PC-3 (cell line): ENCODE results near the gene CCL7. TPM values are rescaled to one million over a fixed set of nuclear protein-coding genes. Genes with fewer than 3 reads are reported as not detected.

Experiments
- ATAC-seq: fragments of 200-7000 bp; cut with Tn5 transposase; 2 replicates; pipeline ENCODE4 v1.9.1; 2020; ENCODE audit warnings: mild to moderate bottlenecking, moderate library complexity
- BruUV-seq: library from RNA; stranded (reverse); fragments of 400-500 nt; replicated peaks from 2 replicates; lab custom pipeline; 2021; lab: Mats Ljungman, UMichigan
- CTCF ChIA-PET: fragments of 300-600 bp; sonication (Branson Sonifier 250); formaldehyde crosslinking; loops from one replicate; lab custom pipeline; 2022; ENCODE audit warnings: antibody characterized with exemption; lab: Charles Lee
- POLR2A ChIA-PET: fragments of 300-600 bp; sonication (Branson Sonifier 250); formaldehyde crosslinking; loops from one replicate; lab custom pipeline; 2022; ENCODE audit warnings: antibody characterized with exemption; ENCODE audit not compliant: unreplicated experiment; lab: Charles Lee
- DNase-seq: peaks from one replicate; pipeline ENCODE4 v3.0.0-alpha.2; 2015
- H2AFZ ChIP-seq: fragments of 300-600 bp; sonication (generic); 2 replicates; pipeline ENCODE4 v1.6.0; 2016; ENCODE audit warnings: antibody characterized with exemption, low read length
- H3F3A ChIP-seq: fragments of 300-600 bp; sonication (generic); one replicate; pipeline ENCODE4 v1.6.0; 2017; ENCODE audit warnings: antibody characterized with exemption, low read length, control low read depth, mild to moderate bottlenecking; ENCODE audit not compliant: unreplicated experiment
- H3K27ac ChIP-seq: fragments of 300-600 bp; sonication (generic); 2 replicates; pipeline ENCODE4 v1.5.1; 2016; ENCODE audit warnings: mild to moderate bottlenecking, low read length
- H3K27me3 ChIP-seq: fragments of 300-600 bp; sonication (generic); 2 replicates; pipeline ENCODE4 v1.6.1; 2016; ENCODE audit warnings: low read length, mixed read lengths
- H3K36me3 ChIP-seq: fragments of 300-600 bp; sonication (generic); 2 replicates; pipeline ENCODE4 v1.6.1; 2016; ENCODE audit warnings: low read depth, mixed run types, low read length, mixed read lengths
- H3K4me1 ChIP-seq: fragments of 300-600 bp; sonication (generic); 2 replicates; pipeline ENCODE4 v1.5.1; 2016; ENCODE audit warnings: low read length; ENCODE audit not compliant: insufficient read depth
- H3K4me2 ChIP-seq: fragments of 300-600 bp; sonication (generic); 2 replicates; pipeline ENCODE4 v1.6.0; 2016; ENCODE audit warnings: low read length
- H3K4me3 ChIP-seq: fragments of 300-600 bp; sonication (generic); 2 replicates; pipeline ENCODE4 v1.5.1; 2016; ENCODE audit warnings: mild to moderate bottlenecking, low read length, mixed read lengths
- H3K79me2 ChIP-seq: fragments of 300-600 bp; sonication (generic); 2 replicates; pipeline ENCODE4 v1.6.1; 2017; ENCODE audit warnings: low read length, mixed read lengths
- H3K9ac ChIP-seq: fragments of 300-600 bp; sonication (generic); 2 replicates; pipeline ENCODE4 v1.6.0; 2016; ENCODE audit warnings: mild to moderate bottlenecking, low read length
- H3K9me2 ChIP-seq: fragments of 300-600 bp; sonication (generic); replicated peaks from 2 replicates; pipeline ENCODE4 v1.6.1; 2016; ENCODE audit warnings: mixed run types, low read length, mixed read lengths
- H3K9me3 ChIP-seq: fragments of 300-600 bp; sonication (generic); 2 replicates; pipeline ENCODE4 v1.6.1; 2016; ENCODE audit warnings: low read length, mixed read lengths
- H4K20me1 ChIP-seq: fragments of 300-600 bp; sonication (generic); 2 replicates; pipeline ENCODE4 v1.6.1; 2016; ENCODE audit warnings: low read length, mixed read lengths
- CTCF ChIP-seq: fragments of 300-600 bp; sonication (generic); conservative IDR thresholded peaks from 2 replicates; pipeline ENCODE4 v1.5.1; 2017; ENCODE audit warnings: antibody characterized with exemption, low read depth, mild to moderate bottlenecking, low read length
- EZH2 ChIP-seq: fragments of 300-600 bp; sonication (generic); IDR thresholded peaks from one replicate; pipeline ENCODE4 v1.6.1; 2017; ENCODE audit warnings: antibody characterized with exemption, mild to moderate bottlenecking, low read length; ENCODE audit not compliant: unreplicated experiment
- EZH2phosphoT487 ChIP-seq: fragments of 300-600 bp; sonication (generic); IDR thresholded peaks from 2 replicates; pipeline ENCODE4 v1.6.1; 2018; ENCODE audit warnings: mild to moderate bottlenecking, antibody characterized with exemption, low read length, borderline replicate concordance
- intact Hi-C: fragments of 100-400 bp; cut with micrococcal nuclease; formaldehyde crosslinking; loops from 2 replicates; pipeline ENCODE4 v1.9.0; 2023
- total RNA-seq: library from RNA; depleted of rRNA; stranded (reverse); fragments of >200 nt; gene quantifications from 2 replicates; pipeline ENCODE4 v1.2.3, GENCODE V29; 2014

The CCL7 gene
- total RNA-seq, 1 experiment from 2014 or later: not detected

- ChIA-PET POLR2A (no interaction called here), CTCF (no interaction called here)
- no peak for DNase-seq
Observed at GRCh38 chr17:34246446-34246845, 23.6 kb upstream of the CCL7 start.

GRCh38 chr17:34246881-34247280, 23.1 kb upstream of the CCL7 start:
- CTCF ChIA-PET: no interaction called here
- Histone ChIP-seq H3K4me3 (no peak overlapping the region), H3K27ac (no peak overlapping the region), H3F3A (no peaks in the 10 kb centered on the region), H3K9me2 (no peaks in the 10 kb centered on the region), H3K4me2 (no peak overlapping the region), H4K20me1 (no peaks in the 10 kb centered on the region), H3K27me3 (no peaks in the 10 kb centered on the region), H3K9me3 (no peaks in the 10 kb centered on the region), H3K79me2 (no peaks in the 10 kb centered on the region), H3K4me1 (no peaks in the 10 kb centered on the region), H2AFZ (no peak overlapping the region), H3K36me3 (no peaks in the 10 kb centered on the region), H3K9ac (no peak overlapping the region)
- ATAC-seq (no peak), DNase-seq (no peak)
- TF ChIP-seq EZH2: no peak
- no peak for TF ChIP-seq EZH2phosphoT487
- no TSS peak for BruUV-seq
- POLR2A ChIA-PET: no interaction called here
- intact Hi-C loops: no loop called here

More at GRCh38 chr17:34246446-34246845, 23.6 kb upstream of the CCL7 start:
- Histone ChIP-seq H3K9ac (no peak overlapping the region), H3K4me1 (no peaks in the 10 kb centered on the region), H3K27ac (no peak overlapping the region), H3K9me2 (no peaks in the 10 kb centered on the region), H3K4me3 (no peak overlapping the region), H3K79me2 (no peaks in the 10 kb centered on the region), H4K20me1 (no peaks in the 10 kb centered on the region), H2AFZ (no peak overlapping the region), H3K4me2 (no peak overlapping the region), H3K36me3 (no peaks in the 10 kb centered on the region), H3F3A (no peaks in the 10 kb centered on the region), H3K27me3 (no peaks in the 10 kb centered on the region), H3K9me3 (no peaks in the 10 kb centered on the region)
- TF ChIP-seq EZH2 (no peak), CTCF (no peak), EZH2phosphoT487 (no peak)
- BruUV-seq: no TSS peak
- ATAC-seq: no peak
- intact Hi-C loops: no loop called here

GRCh38 chr17:34248511-34249024, 21.5 kb upstream of the CCL7 start:
- ATAC-seq (no peak), DNase-seq (no peak)
- H3K36me3 ChIP-seq: no peaks in the 10 kb centered on the region
- H3K4me1 ChIP-seq: no peaks in the 10 kb centered on the region
- no peaks in the 10 kb centered on the region for H3F3A ChIP-seq
- H3K79me2 ChIP-seq: no peaks in the 10 kb centered on the region
- no peaks in the 10 kb centered on the region for H3K27me3 ChIP-seq
- no peak overlapping the region for H3K27ac ChIP-seq
- no peaks in the 10 kb centered on the region for H4K20me1 ChIP-seq
- no peak overlapping the region for H3K4me2 ChIP-seq
- no peaks in the 10 kb centered on the region for H3K9me2 ChIP-seq
- no peak overlapping the region for H3K9ac ChIP-seq
- ChIA-PET POLR2A (no interaction called here), CTCF (interaction anchor here (0.6 kb wide), 1 partner anchor 168 kb away, joined by 3 read pairs; no protein-coding TSS in a partner anchor)
- no peak overlapping the region for H2AFZ ChIP-seq
- H3K4me3 ChIP-seq: no peak overlapping the region
- intact Hi-C loops: no loop called here
- BruUV-seq: no TSS peak
- H3K9me3 ChIP-seq: no peaks in the 10 kb centered on the region
- TF ChIP-seq EZH2phosphoT487 (no peak), EZH2 (no peak), CTCF (no peak)
